GM21717 (cell line): ENCODE data around the gene PALM.
"Not testable (repeated sequence)": the region's sequence is repeated elsewhere in the genome, so short reads cannot be mapped to it uniquely, and the experiment has no call there.

ENCODE experiments used
- ATAC-seq: cut with Tn5 transposase; IDR thresholded peaks from one replicate; pipeline ENCODE4 v1.9.1; 2021; ENCODE audit warnings: mild to moderate bottlenecking, moderate library complexity; ENCODE audit not compliant: unreplicated experiment

The PALM gene, protein sequence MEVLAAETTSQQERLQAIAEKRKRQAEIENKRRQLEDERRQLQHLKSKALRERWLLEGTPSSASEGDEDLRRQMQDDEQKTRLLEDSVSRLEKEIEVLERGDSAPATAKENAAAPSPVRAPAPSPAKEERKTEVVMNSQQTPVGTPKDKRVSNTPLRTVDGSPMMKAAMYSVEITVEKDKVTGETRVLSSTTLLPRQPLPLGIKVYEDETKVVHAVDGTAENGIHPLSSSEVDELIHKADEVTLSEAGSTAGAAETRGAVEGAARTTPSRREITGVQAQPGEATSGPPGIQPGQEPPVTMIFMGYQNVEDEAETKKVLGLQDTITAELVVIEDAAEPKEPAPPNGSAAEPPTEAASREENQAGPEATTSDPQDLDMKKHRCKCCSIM

DNA sequence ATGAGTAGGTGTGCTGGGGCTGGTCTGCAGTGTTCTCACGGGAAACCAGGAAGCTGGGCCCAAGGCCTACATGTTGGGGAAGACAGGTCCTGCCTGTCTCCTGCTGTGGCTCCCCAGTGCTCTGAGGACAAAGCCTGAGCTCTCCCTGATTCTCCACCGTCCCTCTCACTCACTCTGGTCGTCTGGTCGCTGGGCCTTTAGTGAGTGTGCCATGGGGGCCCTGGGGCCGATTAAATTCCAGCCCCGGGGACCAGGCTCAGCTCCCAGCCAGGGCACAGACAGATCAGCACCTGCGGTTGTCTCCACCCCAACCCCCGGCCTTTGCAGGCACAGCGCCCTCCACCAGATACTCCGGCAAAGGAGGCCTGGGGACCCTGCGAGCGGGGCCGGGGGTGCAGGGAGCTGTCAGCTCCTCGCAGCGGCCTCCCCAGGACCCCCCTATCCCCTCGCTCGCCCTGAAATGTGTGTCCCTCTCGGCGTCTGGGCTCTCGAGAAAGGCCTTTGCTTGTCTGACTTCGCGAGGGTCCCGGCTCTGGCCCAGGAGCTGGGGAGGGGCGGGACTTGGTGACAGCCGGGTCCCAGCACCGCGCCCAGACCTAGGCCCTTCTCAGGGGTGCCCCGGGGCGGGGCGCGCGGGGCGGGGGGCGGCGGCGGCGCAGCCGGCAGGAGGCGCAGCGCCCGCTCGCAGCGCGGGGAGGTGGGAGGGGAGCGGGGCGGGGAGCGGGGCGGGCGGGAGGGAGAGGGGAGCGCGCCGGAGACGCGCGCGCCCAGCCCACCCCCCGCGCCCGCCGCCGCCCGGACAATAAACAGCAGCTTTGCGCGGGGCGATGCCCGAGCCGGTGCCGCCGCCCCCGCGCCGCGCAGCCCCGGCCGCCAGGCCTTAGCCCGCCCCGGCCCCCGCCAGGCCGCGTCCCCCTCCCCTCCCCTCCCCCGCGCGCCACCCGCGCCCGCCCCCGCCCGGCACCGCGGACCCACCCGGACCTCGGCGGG, at the start of gene PALM:
Gene PALM, plus strand, starts transcription at position 782 of the 990 bp plus-strand sequence. CDS start 212 bp downstream, outside the sequence.
- no peak for ATAC-seq

DNA sequence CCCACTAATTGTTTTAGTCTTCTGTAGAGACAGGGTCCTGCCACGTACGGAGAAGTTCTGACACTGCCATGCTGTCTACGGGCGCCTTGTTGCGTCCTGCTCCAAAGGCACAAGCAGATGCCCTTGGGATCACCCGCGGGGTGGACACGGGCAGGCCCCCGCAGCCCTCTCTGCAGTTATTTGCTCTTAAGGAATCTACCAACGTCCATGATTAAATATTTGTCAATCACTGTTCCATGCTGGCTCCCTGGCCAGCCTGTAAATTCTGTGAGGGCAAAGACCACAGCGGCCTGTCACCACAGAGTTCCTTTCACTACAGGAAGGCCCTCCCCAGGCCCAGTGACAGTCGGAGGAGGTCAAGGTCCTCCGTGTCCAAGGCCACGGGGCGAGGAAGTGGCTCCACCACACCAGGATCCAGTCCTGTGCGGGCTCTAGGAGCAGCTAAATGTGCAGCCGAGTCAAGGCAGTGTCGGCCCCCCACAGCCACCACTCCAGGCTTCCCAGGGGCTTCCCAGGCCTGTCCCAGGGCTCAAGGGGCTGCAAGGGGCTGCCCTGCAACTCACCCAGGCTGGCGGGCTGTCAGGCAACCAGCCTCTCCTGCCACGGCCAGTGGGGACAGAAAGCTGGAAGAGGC, 47.8 kb upstream of the PALM start:
- no peak for ATAC-seq

DNA sequence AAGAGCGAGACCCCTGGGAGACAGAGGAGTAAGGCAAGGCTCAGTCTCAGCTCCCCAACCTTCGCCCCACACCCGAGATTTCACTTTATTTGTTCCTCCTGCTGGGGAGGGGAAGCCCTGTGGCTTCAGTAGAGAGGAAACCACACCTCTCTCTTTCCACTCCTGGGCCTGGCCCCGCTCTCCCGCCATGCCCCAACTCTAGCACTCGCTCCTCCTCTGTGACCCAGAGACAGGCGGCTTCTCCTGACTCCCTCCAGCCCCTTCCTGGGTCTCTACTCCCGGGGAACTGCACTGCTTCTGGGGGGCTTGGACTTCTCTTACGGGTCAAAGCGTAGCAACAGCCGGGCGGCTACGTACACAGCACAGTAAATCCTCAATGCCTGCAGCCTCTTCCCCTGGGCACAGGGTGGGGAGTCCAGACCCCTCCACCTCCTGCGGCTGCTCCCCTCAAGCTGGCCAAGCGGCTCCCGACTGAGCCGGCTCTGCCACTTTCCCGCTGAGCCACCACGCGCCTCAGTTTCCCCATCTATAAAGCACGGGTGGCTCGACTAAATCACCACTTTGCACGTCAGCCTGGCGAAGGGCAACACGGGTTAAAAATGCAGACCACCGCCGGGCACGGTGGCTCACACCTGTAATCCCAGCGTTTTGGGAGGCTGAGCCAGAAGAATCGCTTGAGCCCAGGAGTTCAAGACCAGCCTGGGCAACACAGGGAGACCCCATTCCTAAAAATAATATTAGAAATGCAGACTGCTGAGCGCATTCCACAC, 47.1 kb upstream of the PALM start:
- no peak for ATAC-seq

GRCh38 chr19:662207-662961, 46.4 kb upstream of the PALM start:
- no peak for ATAC-seq

DNA sequence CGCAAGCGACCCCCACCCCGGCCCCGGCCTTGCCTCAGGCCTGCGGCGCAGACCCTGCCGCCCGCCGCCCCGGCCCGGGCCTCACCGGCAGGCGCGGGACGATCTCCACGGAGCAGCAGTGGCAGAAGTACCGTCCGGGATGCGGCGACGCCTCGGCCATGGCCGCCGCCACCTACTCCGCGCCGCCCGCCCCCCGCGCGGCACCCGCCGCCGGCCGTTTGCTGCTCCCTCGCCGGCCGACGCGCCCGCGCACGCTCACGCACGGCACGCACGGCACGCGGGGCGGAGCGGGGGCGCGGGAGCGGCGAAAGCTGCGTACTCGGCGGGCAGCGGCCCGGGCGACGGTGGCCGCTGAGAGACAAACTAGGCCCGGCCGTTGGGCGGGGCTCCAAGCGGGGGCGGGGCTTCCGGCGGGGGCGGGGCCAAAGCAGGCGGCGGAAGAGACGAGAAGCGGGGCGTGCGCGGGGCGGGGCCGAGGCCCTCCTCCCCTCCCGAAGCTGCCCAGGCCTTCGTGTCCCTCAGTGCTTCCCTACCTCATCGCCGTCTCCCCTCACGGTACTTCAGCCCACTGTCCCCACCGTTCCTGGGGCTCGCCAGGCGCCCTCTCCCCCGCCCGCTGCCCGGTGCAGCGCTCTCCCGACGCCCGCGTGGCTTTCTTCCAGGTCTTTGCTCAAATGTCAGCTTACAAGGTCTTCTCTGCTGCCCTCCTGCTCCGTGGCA, 45.6 kb upstream of the PALM start, which contains the start of gene RNF126:
Gene RNF126, minus strand, starts transcription at position 253 of the 720 bp plus-strand sequence. Its CDS starts 93 bp downstream, at position 160.
- ATAC-seq: peak; percentile 36

- no peak for ATAC-seq
These were observed 45.0 kb upstream of the PALM start for GRCh38 chr19:663682-664117.

GRCh38 chr19:664913-665443, 43.8 kb upstream of the PALM start:
- no peak for ATAC-seq

GRCh38 chr19:666985-667573, 41.7 kb upstream of the PALM start:
- ATAC-seq: not testable (repeated sequence)

GRCh38 chr19:668675-669434, 39.9 kb upstream of the PALM start:
- ATAC-seq: not testable (repeated sequence)

DNA sequence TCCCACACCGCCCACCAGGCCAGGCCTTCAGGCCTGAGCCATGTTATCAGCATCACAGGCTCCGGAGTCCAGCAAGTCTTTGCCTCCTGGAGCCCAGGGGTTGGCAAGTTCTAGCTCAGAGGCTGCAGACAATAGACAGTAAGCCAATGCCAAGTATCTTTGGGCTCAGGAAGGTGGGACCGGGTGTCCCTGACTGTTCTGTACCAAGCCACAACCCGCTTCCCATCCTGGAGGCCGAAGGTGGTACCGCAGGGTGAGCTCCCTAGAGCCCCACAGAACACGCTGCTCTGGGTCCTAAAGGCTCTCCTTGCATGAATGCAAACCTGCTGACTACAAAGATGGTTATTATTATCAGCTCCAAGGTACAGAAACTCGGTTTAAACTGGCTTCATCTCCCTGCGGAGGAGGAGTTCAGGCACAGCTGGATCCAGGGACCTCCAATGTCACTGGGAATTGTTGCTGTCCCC, 38.1 kb upstream of the PALM start:
- ATAC-seq: no peak

GRCh38 chr19:674282-675151, 34.2 kb upstream of the PALM start:
- ATAC-seq: no peak

- ATAC-seq: no peak
These were observed 32.8 kb upstream of the PALM start for GRCh38 chr19:676007-676338.

DNA sequence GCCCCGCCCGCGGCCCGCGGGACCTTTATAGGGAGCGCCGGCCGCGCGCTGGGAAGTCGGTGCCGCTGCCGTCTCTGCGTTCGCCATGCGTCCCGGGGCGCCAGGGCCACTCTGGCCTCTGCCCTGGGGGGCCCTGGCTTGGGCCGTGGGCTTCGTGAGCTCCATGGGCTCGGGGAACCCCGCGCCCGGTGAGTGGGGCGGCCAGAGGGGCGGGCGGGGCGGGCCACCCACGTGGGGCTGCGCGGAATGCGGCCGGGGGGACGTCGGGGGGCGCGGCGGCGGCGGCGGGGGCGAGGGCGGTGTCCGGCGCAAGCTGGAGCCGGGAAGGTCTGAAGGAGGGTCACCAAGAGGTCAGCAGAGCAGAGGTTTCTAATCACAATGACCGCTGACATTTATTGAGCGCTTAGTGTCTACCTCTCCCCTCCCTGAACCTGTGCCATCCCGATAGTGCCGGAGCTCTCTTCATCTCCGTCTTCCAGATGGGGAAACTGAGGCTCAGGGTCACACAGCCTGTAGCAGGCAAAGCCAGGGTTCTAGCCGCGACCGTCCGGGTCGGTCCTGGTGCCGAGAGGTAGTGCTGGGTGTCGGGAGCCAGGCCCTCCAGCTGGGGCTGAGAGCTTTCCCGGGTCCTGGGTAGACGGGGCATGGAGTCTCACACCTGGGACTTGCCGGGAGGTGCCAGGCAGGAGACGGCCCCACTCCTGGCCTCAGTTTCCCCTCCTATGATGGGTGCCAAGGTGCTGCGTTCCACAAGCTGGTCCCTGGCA, 32.2 kb upstream of the PALM start, which contains the start of gene FSTL3:
Gene FSTL3, plus strand, starts transcription at position 54 of the 767 bp plus-strand sequence. Its CDS starts 32 bp downstream, at position 86.
- no peak for ATAC-seq

- no peak for ATAC-seq
These were observed 31.5 kb upstream of the PALM start for GRCh38 chr19:677201-677600.

GRCh38 chr19:677601-678436, 30.9 kb upstream of the PALM start:
- ATAC-seq: no peak
